Body of pancreas (tissue), 4 donors: ENCODE measurements around the gene C2CD4C. TPM values are rescaled to one million over a fixed set of nuclear protein-coding genes. Genes with fewer than 3 reads are reported as not detected.

ENCODE experiments used
- ATAC-seq: fragments of 150-250 bp; one replicate; pipeline ENCODE4 v1.9.1; 2016
- DNase-seq, 4 donors: peaks; one replicate each; pipeline ENCODE4 v3.0.0-alpha.2; 2019
- H3K27ac ChIP-seq, 4 donors: fragments of 200-600 bp; sonication (generic); 1 replicate in 3 of 4; 2 replicates in 1 of 4; pipeline versions ENCODE4 v1.5.1 to v1.6.1; 2016 to 2019; ENCODE audit warnings: mild to moderate bottlenecking in 1 of 4, mixed read lengths in 1 of 4, moderate library complexity in 1 of 4
- H3K27me3 ChIP-seq, 2 donors: fragments of 200-600 bp; sonication (generic); one replicate each; pipeline ENCODE4 v1.6.0; 2016; ENCODE audit warnings: mild to moderate bottlenecking in 1 of 2
- H3K36me3 ChIP-seq, 2 donors: fragments of 200-600 bp; sonication (generic); replicated peaks in 1 of 2; 2 replicates each; pipeline ENCODE4 v1.5.1; 2016; ENCODE audit warnings: low read depth in 2 of 2; ENCODE audit not compliant: insufficient read depth in 1 of 2
- H3K4me1 ChIP-seq: fragments of 200-600 bp; sonication (generic); one replicate; pipeline ENCODE4 v1.6.0; 2016
- H3K4me3 ChIP-seq, 2 donors: fragments of 200-600 bp; sonication (generic); 1 replicate in 1 of 2; 2 replicates in 1 of 2; pipeline ENCODE4 v1.5.1; 2016 to 2019
- H3K9me3 ChIP-seq, 3 donors: fragments of 200-600 bp; sonication (generic); 1 replicate in 2 of 3; 2 replicates in 1 of 3; pipeline ENCODE4 v1.5.1; 2016
- CTCF ChIP-seq, 7 experiments: fragments of 450-650 bp in 4 of 7; fragments of 200-600 bp in 3 of 7; sonication (generic) in 3 of 7; IDR thresholded peaks; one replicate each; pipeline ENCODE4 v1.5.1; 2016 to 2019; ENCODE audit warnings: antibody characterized with exemption in 7 of 7
- POLR2A ChIP-seq, 3 donors: fragments of 450-650 bp; IDR thresholded peaks; one replicate each; pipeline ENCODE4 v1.6.1; 2016; ENCODE audit warnings: antibody characterized with exemption in 3 of 3, mild to moderate bottlenecking in 2 of 3
- WGBS, 2 donors: methylation state at CpG; one replicate each; pipeline ENCODE4 v1.1.5; 2017; 5-methylcytosine and 5-hydroxymethylcytosine counted together
- intact Hi-C: fragments of 100-400 bp; cut with DNase I; formaldehyde crosslinking; loops from one replicate; pipeline ENCODE4 v1.15.1; 2023
- total RNA-seq, 2 donors: library from RNA; depleted of rRNA; stranded (reverse); fragments of >200 nt; gene quantifications; one replicate each; pipeline ENCODE4 v1.1.0, GENCODE V29; 2016

The C2CD4C gene
- total RNA-seq, 2 donors from 2014 or later, result 0.33 to 1.8 TPM

- intact Hi-C loops, result no loop called here
- TF ChIP-seq CTCF (IDR thresholded peaks at IDR 0.05), result no peak
- no peak for TF ChIP-seq POLR2A (IDR thresholded peaks at IDR 0.05)
- no peak overlapping the region for H3K4me3 ChIP-seq
- 92 to 94% methylated on average over 13 to 20 of the region's 20 CpGs for WGBS, 2 donors
- no peak for DNase-seq
- no peaks in the 10 kb centered on the region for H3K36me3 ChIP-seq
- H3K4me1 ChIP-seq, result no peaks in the 10 kb centered on the region
- no peak overlapping the region for H3K27ac ChIP-seq
- ATAC-seq, result no peak
- no peaks in the 10 kb centered on the region for H3K27me3 ChIP-seq
- no peaks in the 10 kb centered on the region for H3K9me3 ChIP-seq
Observed at GRCh38 chr19:449916-450315, 41.0 kb upstream of the C2CD4C start.

GRCh38 chr19:447816-448560, 39.0 kb upstream of the C2CD4C start:
- Histone ChIP-seq H3K27me3 (no peaks in the 10 kb centered on the region), H3K27ac (no peak overlapping the region), H3K4me1 (no peaks in the 10 kb centered on the region), H3K9me3 (no peaks in the 10 kb centered on the region), H3K4me3 (no peak overlapping the region), H3K36me3 (no peaks in the 10 kb centered on the region)
- TF ChIP-seq CTCF (IDR thresholded peaks at IDR 0.05) (no peak), POLR2A (IDR thresholded peaks at IDR 0.05) (no peak)
- ATAC-seq, result peak; percentile 41
- DNase-seq, result peak in 1 of 4 donors; percentile 18
- intact Hi-C loops, result no loop called here
- WGBS, 2 donors, result 73 to 88% methylated on average over 22 to 30 of the region's 31 CpGs

- Histone ChIP-seq H3K4me3 (no peak overlapping the region), H3K36me3 (no peaks in the 10 kb centered on the region), H3K9me3 (no peaks in the 10 kb centered on the region), H3K27me3 (no peaks in the 10 kb centered on the region), H3K4me1 (no peaks in the 10 kb centered on the region), H3K27ac (no peak overlapping the region)
- intact Hi-C loops, result no loop called here
- no peak for ATAC-seq
- TF ChIP-seq CTCF (IDR thresholded peaks at IDR 0.05), result no peak
- no peak for TF ChIP-seq POLR2A (IDR thresholded peaks at IDR 0.05)
- DNase-seq, result no peak
- WGBS, 2 donors, result 83 to 89% methylated on average over 24 of the region's 24 CpGs
Observed at GRCh38 chr19:447064-447426, 38.1 kb upstream of the C2CD4C start.

- TF ChIP-seq POLR2A (IDR thresholded peaks at IDR 0.05) (no peak), CTCF (IDR thresholded peaks at IDR 0.05) (no peak)
- Histone ChIP-seq H3K27me3 (no peaks in the 10 kb centered on the region), H3K27ac (no peak overlapping the region), H3K4me3 (no peak overlapping the region), H3K36me3 (no peaks in the 10 kb centered on the region), H3K9me3 (no peaks in the 10 kb centered on the region), H3K4me1 (no peaks in the 10 kb centered on the region)
- DNase-seq (no peak), ATAC-seq (no peak)
- intact Hi-C loops, result no loop called here
- WGBS, 2 donors, result 92 to 95% methylated on average over 13 to 26 of the region's 26 CpGs
Observed at GRCh38 chr19:444677-445210, 35.8 kb upstream of the C2CD4C start.

- 83 to 88% methylated on average over 2 of the region's 2 CpGs for WGBS, 2 donors
- H3K4me1 ChIP-seq, result no peaks in the 10 kb centered on the region
- no peak overlapping the region for H3K4me3 ChIP-seq
- H3K9me3 ChIP-seq, result no peaks in the 10 kb centered on the region
- H3K27me3 ChIP-seq, result no peaks in the 10 kb centered on the region
- no peak overlapping the region for H3K27ac ChIP-seq
- DNase-seq (no peak), ATAC-seq (no peak)
- no peak for TF ChIP-seq POLR2A (IDR thresholded peaks at IDR 0.05)
- TF ChIP-seq CTCF (IDR thresholded peaks at IDR 0.05), result no peak
- H3K36me3 ChIP-seq, result no peaks in the 10 kb centered on the region
- intact Hi-C loops, result no loop called here
Observed at GRCh38 chr19:443005-443404, 34.1 kb upstream of the C2CD4C start.
